ENCODE measurements around the gene GPS1. TPM values are rescaled to one million over a fixed set of nuclear protein-coding genes. Genes with fewer than 3 reads are reported as not detected.

The GPS1 gene
- total and polyA plus RNA-seq, 2 experiments from 2014 or later: 101 to 160 TPM

GRCh38 chr17:82096709-82097183, 45.0 kb downstream of the GPS1 start:
- no peaks in the 10 kb centered on the region for H3K27me3 ChIP-seq
- peak overlapping the region; percentile 100 for H3K27ac ChIP-seq
- H3K4me1 ChIP-seq (ENCODE audit: insufficient read depth): peaks cover 43% of the 10 kb centered on the region
- no peak for DNase-seq (ENCODE audit: low spot score)
- WGBS (ENCODE audit: low lambda C conversion rate, missing lambda C conversion rate): 45% methylated on average over 8 of the region's 8 CpGs
- peaks cover 57% of the 10 kb centered on the region for H4K20me1 ChIP-seq (ENCODE audit: insufficient read depth, poor library complexity, severe bottlenecking)
- peak overlapping the region; percentile 98 for H3K4me2 ChIP-seq
- no peaks in the 10 kb centered on the region for H3K36me3 ChIP-seq (replicated peaks; ENCODE audit: insufficient read depth, low read depth)
- TF ChIP-seq CTCF (IDR thresholded peaks at IDR 0.05; ENCODE audit: poor library complexity): no peak
- TF ChIP-seq EZH2phosphoT487 (IDR thresholded peaks at IDR 0.05; ENCODE audit: low read depth, severe bottlenecking, unreplicated experiment): no peak
- no peak for TF ChIP-seq EZH2 (IDR thresholded peaks at IDR 0.05; ENCODE audit: borderline replicate concordance)
- no peaks in the 10 kb centered on the region for H3K9me3 ChIP-seq (ENCODE audit: low read depth)
- peak overlapping the region; percentile 95 for H3K4me3 ChIP-seq
- H3K79me2 ChIP-seq: peaks cover 70% of the 10 kb centered on the region
- H2AFZ ChIP-seq: no peak overlapping the region
- H3K9me2 ChIP-seq (replicated peaks; ENCODE audit: insufficient read depth): no peaks in the 10 kb centered on the region

- Histone ChIP-seq H3K36me3 (replicated peaks; ENCODE audit: insufficient read depth, low read depth) (no peaks in the 10 kb centered on the region), H3K4me2 (peak overlapping the region; percentile 98), H3K79me2 (peaks cover 64% of the 10 kb centered on the region), H3K9me2 (replicated peaks; ENCODE audit: insufficient read depth) (no peaks in the 10 kb centered on the region), H4K20me1 (ENCODE audit: insufficient read depth, poor library complexity, severe bottlenecking) (peaks cover 51% of the 10 kb centered on the region), H3K9me3 (ENCODE audit: low read depth) (no peaks in the 10 kb centered on the region), H3K27ac (peak overlapping the region; percentile 100), H3K4me3 (peak overlapping the region; percentile 95), H2AFZ (no peak overlapping the region), H3K27me3 (no peaks in the 10 kb centered on the region), H3K4me1 (ENCODE audit: insufficient read depth) (peaks cover 47% of the 10 kb centered on the region)
- 3% methylated on average over 58 of the region's 77 CpGs for WGBS (ENCODE audit: low lambda C conversion rate, missing lambda C conversion rate)
- no peak for TF ChIP-seq CTCF (IDR thresholded peaks at IDR 0.05; ENCODE audit: poor library complexity)
- TF ChIP-seq EZH2 (IDR thresholded peaks at IDR 0.05; ENCODE audit: borderline replicate concordance): no peak
- no peak for TF ChIP-seq EZH2phosphoT487 (IDR thresholded peaks at IDR 0.05; ENCODE audit: low read depth, severe bottlenecking, unreplicated experiment)
- DNase-seq (ENCODE audit: low spot score): peak; percentile 78
These were observed 45.7 kb downstream of the GPS1 start for GRCh38 chr17:82097184-82097918.

- DNase-seq (ENCODE audit: low spot score): no peak
- TF ChIP-seq CTCF (IDR thresholded peaks at IDR 0.05; ENCODE audit: poor library complexity): no peak
- no peak for TF ChIP-seq EZH2phosphoT487 (IDR thresholded peaks at IDR 0.05; ENCODE audit: low read depth, severe bottlenecking, unreplicated experiment)
- no peak for TF ChIP-seq EZH2 (IDR thresholded peaks at IDR 0.05; ENCODE audit: borderline replicate concordance)
- Histone ChIP-seq H3K79me2 (peaks cover 61% of the 10 kb centered on the region), H3K27me3 (no peaks in the 10 kb centered on the region), H3K4me2 (peak overlapping the region; percentile 98), H4K20me1 (ENCODE audit: insufficient read depth, poor library complexity, severe bottlenecking) (peaks cover 47% of the 10 kb centered on the region), H3K9me3 (ENCODE audit: low read depth) (no peaks in the 10 kb centered on the region), H3K27ac (peak overlapping the region; percentile 100), H3K4me1 (ENCODE audit: insufficient read depth) (peaks cover 49% of the 10 kb centered on the region), H3K4me3 (peak overlapping the region; percentile 95), H2AFZ (no peak overlapping the region), H3K9me2 (replicated peaks; ENCODE audit: insufficient read depth) (no peaks in the 10 kb centered on the region), H3K36me3 (replicated peaks; ENCODE audit: insufficient read depth, low read depth) (no peaks in the 10 kb centered on the region)
- WGBS (ENCODE audit: low lambda C conversion rate, missing lambda C conversion rate): 0% methylated on average over 5 of the region's 36 CpGs
These were observed 46.1 kb downstream of the GPS1 start for GRCh38 chr17:82097919-82098168.
